Activated naive CD8-positive, alpha-beta T cell treated with anti-CD3 and anti-CD28 coated beads, Interleukin-2, amount 50 U/mL, for 16 hours (primary cell): ENCODE data around the gene EVI2B.
"Not testable (repeated sequence)": the region's sequence is repeated elsewhere in the genome, so short reads cannot be mapped to it uniquely, and the experiment has no call there.

ENCODE experiments used
- DNase-seq: peaks from one replicate; pipeline ENCODE4 v3.0.0-alpha.2; 2020; ENCODE audit warnings: low read depth, low spot score

Gene EVI2B

DNA sequence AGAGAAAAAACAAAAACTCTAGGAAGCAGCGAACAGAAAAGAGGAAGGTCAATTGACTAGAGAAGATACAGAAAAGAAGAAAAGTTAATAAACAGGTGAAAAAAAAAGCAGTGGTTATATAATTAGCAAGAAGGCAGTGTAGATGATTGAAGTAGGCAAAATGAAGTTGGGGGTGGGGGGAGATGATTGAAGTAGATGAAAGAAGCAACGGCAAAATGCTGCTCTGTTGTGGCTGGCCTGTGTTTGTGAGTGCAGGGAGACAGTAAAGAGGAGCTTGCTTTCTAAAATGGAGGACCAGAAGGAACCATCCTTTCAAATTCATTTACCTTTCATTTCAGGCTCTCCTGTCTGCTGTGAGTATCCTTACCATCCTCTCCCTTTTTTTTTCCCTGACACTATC lies 3.6 kb downstream of the EVI2B start:
- DNase-seq, result no peak

DNA sequence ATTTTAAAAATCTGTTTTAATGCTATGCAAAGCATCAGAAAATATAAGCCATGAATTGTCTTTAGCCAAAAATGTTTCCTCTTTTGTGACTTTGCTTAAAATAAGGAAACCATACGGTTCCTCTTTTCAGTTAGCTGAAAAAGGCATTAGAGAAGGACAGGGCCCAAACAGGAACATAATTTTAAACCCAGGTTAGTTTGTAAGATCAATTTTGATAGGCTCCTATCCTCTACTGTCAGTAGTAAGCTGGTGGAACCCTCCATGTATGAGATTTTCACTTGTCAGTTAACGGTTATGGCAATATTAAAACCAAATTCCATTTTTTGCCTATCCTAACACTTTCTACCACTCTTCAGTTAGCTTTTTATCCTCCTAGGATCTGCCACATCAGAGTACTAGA lies 4.3 kb downstream of the EVI2B start:
- no peak for DNase-seq

DNA sequence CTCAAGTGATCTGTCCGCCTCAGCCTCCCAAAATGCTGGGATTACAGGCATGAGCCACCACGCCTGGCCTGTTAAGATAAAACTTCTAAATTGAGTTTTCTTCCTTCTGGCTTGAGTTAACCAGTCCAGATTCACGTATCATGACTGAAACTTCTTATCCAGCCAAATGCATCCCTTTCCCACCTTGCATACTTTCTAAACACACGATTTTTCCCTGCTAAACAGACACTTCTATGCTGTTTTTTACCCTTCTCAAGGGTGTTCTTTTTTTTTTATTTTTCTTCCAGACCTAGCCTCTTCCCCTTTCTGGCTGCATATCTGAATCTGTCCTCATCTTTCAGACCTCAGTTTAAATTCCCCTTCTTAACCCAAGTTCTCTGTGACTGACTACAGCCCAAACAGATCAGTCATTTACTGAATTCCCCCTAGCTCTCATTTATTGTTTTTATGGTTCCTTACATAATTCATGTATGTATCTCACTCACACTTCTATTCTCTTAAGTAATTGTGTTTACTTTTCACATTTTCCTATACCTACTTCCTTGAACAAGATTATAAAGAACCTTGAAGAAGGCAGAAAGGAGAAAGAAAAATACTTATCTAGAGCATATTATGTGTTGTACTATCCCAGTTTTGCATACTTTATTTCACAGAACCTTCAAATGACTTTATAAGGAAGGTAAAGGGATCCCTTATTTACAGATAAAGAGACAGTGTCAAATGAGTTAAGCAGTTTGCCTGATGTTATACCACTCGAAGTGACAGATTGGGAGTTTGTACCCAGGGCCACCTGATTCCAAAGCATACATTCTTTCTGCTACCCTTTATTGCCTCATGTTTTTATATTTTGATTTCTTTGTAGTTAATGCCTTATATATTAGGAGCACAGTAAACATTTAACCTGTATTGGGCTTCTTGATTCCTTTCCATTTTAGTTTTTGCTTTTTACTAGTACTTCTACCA lies 5.2 kb downstream of the EVI2B start:
- DNase-seq, result no peak

DNA sequence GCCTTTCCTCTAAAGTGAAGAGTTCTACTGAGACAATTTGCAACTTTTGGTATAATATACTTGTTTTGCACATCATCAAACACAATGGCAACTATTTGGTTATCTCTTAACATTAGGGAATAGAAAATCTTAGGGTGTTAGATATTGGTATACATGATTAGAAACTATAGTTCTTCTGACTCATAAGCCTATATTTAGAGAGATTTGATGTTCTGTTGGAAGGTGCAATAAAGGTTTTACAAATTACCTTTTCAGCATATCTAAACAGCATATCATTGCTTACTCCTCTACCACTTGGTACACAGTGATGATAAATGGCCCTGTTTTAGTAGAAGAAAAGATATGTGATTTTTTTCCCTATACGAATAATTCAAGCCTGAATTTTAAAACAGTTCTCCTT lies 6.2 kb downstream of the EVI2B start:
- DNase-seq, result no peak

DNA sequence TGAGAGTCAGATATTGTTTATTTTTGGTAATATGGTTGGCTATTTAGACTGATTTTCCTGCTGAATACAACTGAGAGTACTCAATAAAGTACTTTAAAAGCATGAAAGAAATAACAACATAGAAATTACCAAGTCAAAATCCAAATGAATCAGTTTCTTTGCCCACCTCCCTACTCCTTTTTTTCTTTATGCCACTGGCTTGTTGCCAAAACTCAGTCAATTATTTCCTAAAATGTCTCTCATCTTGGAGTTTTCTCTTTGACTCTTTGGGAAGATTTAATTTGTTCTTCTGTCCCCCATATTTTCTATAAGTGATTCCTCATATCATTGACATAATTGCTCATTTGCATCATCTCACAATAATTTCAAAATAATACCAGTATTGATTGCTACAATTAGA lies 14.2 kb downstream of the EVI2B start:
- no peak for DNase-seq

DNA sequence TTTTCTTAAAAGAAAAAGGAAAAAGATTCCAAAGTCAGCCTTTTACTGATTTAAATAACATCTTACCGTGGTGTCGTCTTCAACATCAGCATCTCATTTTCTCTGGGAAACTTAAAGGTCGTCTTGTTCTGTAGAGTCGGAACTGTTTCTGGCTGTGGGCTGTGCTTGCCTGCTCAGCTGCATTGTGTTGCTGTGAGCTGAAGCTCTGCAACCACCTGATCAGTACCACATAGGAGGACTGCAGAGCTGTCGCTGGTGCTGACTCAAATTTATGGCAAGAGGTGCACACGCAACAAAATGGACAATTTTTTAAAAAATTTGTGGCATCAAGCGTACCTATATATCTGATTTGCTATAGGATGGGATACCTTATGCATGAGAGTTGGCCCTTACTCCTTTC lies 16.8 kb downstream of the EVI2B start, which contains the start of gene OMG:
Gene OMG (minus strand): TSS at position 150 of the 400 bp plus-strand sequence. CDS start 908 bp downstream, outside the sequence.
- no peak for DNase-seq

DNA sequence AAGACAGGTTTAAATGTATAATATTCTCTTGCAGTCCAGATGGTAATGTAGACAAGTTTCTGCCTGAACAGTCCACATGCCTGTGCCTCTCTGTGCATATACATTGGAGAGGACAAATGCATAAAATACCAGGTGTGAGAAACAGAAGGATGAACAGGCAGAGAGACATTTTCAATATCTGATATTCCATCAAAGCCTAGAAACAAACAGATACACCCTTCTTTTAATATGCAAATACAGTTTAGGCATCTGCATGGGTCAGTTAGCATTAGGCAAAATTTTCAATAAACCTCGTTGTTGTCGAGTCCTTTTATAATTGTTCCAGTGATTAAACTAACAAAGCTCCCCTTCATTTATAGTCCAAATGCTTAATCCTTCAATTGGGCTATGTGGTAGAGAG lies 17.7 kb downstream of the EVI2B start:
- DNase-seq, result no peak

DNA sequence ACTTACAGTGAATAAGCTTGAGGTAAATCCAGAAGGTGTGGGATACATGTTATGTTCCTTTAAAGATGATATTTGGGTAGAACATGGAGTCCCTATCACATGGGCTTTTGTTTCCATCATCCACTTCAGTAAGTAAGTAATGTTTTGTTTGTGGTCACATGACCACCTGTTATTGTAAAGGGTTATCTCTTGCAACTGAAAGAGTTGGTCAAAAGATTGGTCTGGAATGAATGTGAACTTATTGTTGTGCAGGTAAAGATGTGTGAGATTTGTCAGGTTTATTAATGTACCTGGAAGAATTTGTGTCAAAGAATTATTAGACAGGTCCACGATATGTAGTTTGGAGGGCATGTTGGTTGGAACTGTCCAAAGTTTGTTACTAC lies 18.4 kb downstream of the EVI2B start:
- DNase-seq, result no peak

DNA sequence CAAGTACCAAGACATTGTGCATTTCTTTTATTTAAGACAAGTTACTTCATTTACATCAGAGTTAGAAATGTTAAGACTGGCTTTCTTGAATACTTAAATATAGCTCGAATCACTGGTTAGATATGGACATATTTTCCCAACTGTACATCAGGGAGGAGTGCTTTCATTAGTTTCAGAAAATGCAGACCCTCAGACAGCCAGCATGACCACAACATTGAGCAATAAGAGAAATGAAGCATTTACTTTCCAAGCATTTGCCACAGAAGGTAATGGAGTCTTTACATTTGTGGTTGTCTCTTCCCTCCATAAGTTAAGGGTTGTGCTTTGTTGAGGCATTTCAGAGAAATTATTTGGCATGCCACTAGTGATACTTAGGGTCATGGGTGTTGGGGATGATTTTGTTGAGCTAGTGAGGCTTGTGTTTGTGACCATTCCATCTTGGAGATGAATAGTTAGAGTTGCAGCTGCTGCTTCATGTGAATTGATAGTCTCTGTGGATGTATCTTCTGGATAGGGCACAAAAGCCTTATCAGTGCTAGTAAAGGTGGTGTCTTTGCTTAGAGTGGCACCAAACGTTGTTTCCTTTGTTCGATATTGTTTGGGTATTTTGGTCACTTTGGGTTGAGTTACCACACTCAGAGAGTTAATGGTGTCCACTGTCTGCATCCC lies 18.9 kb downstream of the EVI2B start:
- DNase-seq, result no peak

DNA sequence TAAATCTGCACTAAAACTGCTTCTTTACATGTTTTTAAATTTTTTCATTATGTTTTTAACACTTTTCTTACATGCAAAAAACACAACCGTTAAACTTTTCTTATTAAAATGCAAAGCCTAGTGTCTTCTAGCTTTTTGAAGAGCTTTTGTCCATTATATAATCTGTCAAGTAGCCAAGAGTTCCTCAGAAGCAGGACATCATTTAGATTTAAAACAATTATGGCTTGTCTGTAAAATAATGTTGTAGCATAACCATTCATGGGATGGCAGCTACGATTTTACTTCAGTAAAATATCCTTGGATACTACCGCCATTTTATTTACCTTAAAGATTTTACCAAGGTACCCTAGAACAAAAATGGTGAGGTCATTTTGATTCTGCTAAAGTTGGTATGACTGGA lies 19.6 kb downstream of the EVI2B start:
- DNase-seq, result no peak

DNA sequence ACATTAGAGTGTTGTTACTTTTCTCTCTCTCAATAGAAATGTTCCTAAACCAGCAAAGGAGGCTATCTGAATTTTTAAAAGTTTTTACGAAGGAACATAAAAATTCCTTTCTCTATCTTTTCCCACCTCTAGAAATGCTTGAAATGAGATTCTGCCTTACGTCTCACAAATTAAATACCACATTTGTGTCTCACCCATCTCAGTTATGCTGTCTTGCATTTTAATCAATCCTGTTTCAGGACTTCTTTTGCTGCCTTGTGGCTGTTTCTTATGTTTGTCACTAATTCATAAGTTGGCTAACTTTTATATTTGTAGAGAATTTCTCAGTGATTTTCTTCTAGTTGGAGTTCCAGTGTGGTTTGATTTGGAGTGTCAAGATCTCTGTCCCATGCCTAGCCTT lies 20.3 kb downstream of the EVI2B start:
- no peak for DNase-seq

DNA sequence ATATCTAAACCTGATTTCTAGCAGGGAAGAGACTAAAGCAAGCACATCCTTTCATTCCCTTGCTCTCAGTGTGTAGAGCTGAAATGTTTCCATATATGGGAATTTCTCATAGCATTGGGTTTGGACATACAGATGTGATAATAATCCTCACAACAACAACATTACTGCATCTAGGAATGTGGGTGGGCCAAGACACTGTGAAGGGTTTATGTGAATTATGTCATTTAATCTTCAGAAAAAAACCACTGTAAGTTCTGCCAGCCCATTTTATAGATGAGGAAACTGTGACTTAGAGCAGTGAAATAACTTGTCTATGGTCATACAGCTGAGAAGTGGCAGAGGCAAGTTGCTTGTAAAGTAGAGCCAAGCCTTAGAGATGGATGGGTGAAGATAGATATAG lies 22.0 kb downstream of the EVI2B start:
- no peak for DNase-seq

DNA sequence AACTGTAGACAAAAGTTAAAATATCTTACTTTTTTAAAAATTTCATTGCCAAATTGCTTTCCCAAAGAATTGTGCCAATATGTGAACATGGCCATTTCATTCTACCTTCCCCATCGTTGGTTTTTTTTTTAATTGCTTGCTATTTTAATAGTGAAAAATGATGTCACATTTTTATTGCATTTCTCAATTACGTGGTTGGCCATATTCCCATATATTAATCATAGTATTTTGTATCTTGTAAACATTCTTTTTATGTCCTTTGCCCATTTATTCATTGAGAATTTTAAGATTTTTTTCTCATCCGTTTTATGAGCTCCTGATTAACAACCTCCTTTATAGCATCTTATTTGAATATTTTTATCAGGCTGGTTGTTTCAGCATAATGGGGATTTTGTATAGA lies 24.1 kb downstream of the EVI2B start:
- DNase-seq, result no peak

DNA sequence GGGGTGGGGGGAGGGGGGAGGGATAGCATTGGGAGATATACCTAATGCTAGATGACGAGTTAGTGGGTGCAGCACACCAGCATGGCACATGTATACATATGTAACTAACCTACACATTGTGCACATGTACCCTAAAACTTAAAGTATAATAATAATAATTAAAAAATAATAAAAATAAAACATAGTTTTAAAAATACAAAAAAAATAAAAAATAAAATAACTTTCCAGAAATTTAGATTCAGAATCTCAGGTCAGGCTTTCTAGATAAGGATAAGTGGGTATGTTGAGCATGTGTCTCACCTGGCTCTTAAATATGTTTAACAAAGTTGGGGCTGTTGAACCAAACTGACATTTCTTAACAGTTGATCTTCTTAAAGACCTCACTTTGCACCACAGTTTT lies 25.9 kb downstream of the EVI2B start:
- not testable (repeated sequence) for DNase-seq

DNA sequence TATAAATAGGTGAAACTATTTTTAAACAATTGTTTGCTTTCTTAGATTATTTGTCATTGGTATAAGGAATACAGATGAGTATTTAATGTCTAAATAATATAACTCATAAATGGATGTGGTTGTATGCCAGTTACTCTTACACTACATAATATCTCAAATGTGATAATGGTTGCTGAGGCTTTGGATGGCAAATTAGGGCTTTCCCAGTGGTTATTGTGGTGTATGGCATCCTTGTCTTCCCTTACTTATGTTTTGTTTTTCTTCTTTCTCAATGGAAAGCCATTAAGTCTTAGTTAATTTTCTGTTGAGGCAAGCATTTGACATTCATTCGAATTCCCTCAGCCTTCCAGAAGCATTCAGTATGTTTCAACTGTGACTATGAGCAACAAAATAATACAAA lies 27.3 kb downstream of the EVI2B start:
- no peak for DNase-seq

DNA sequence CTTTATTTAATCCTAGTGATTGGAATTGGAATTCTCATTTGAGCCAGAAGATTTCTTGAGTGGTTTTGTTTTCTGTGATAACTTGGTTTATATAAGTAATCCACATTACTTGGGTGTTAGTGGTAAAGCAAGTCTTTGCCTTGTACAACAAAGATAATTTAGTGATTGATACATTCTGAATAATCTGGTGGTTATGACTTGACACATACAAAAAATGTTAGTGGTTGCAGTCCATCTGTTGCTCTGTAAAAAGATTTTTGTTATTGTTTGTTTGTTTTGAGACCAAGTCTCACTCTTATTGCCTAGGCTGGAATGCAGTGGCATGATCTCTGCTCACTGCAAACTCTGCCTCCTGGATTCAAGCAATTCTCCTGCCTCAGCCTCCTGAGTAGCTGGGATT lies 30.0 kb downstream of the EVI2B start:
- DNase-seq, result no peak

DNA sequence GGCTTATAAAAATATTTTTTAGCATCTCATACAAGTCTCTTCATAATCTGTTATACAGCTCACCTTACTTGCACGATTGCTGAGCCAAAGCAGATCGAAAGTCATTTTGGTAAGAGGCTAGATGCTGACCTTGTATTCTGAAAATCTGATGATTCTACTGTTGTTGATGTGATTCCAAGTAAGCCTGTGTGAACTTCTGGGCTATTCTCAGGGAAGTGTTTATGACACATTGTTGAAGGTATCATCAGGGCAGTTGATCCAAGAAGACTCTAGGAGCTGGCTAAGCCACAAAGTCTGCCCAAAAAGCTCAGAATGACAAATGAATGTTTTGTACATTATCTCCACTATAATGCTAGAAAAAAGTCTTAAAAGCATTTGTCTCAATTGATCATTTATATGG lies 32.8 kb downstream of the EVI2B start:
- no peak for DNase-seq

DNA sequence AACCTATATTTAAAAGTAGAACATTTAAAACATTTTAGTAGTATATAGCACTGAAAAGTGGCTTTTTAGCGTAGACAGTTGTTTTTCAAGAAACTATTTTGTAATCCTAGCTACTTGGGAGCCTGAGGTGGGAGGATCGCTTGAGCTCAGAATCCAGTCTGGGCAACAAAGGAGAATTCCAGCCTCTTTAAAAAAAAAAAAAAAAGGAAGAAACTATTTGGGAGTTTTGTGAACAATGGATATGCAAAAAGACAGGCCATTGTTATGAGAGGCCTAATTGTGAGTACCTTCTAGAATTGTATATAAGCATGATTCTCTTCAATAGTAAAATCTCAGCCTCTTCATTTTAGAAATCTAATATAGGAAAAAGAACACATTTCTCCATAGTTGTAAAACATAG lies 34.5 kb downstream of the EVI2B start:
- DNase-seq, result no peak

DNA sequence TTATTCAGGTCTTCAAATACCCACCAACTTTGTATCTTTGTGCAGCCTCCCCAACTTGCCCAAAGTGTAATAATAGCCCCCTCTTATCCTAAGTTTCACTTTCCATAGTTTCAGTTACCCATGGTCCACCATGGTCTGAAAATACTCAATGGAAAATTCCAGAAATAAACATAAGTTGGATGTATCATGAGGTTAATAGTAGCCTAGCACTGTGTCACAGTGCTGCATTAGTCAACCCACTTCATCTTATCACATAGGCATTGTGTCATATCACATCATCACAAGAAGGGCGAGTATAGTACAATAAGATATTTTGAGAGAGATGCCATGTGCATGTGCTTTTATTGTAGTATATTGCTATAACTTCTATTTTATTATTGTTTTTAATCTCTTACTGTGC lies 38.7 kb downstream of the EVI2B start:
- DNase-seq, result no peak

DNA sequence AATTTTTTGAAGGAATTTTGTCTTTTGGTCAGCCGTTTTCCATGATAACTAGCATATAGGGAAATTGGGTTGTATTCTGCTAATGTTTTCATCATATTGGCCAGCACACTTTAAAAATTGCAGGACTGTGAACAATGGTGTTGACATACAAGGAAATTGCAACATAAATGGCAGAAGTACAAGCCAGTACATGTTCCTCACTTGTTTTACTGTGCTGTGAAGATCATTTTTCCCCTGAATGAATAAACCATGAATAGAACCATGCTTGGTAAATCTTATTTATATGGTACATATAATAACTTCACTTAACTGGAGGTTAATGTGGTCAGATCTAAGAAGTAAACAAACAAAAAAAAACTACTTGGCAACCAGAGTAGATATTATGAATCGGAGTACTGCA lies 39.6 kb downstream of the EVI2B start:
- no peak for DNase-seq

DNA sequence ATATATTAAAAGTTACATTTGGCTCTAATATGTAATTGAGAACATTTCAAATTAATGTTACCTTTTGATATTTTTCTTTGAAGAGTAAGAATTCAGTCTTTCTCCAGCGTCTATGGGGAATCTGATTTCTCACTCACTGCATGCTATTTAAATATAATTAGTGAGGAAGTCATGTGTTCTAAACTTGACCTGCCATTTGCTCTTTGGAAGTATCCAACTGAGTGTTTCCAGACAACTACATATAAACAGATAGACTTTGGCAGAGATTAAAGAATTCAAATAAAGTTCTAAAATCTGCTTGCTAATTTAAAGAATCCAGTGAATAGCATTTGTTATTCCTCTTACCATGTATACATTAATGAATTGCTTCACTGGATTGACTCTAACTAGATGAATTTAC lies 40.3 kb downstream of the EVI2B start:
- DNase-seq, result no peak

DNA sequence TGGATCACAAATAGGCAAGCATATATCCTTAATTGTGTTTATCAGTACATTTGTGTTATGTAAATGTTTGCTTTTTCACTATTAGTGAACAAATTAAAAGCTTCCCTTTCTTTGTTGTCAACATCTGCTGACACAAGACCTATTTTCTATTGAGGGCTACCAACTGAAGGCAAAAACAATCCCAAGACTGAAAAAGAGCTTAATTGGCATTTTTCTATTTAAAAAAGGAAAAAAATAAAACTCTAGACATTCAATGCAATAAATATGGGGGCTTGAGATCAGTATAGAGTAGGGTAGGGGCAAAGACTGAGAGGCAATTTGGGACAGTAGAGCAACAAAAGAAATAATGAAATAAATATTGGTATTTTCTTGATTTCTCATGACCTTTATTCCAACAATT lies 41.1 kb downstream of the EVI2B start:
- no peak for DNase-seq

DNA sequence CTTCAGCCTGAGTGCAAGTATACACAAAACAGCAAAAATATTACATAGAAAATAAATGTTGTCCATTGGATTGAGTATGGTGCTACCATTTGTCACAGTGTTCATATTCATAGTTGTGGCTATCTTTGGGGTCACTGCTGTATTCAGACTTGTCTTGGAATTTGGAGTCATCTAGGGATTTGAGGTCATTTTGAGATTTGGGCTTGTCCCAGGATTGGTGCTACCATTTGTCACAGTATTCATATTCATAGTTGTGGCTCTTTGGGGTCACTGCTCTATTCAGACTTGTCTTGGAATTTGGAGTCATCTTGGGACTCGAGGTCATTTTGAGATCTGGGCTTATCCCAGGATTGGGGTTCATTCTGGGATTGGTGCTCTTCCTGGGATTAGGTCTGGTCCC lies 41.6 kb downstream of the EVI2B start:
- DNase-seq, result no peak
